NT2/D1 (cell line): ENCODE data around the gene TSNAXIP1.

Source experiments
- SUZ12 ChIP-seq: IDR thresholded peaks from 2 replicates; pipeline ENCODE4 v1.6.1; 2011; ENCODE audit not compliant: insufficient read length, insufficient read depth; ENCODE audit errors: extremely low read depth
- YY1 ChIP-seq: IDR thresholded peaks from 2 replicates; pipeline ENCODE4 v1.6.1; 2011; ENCODE audit not compliant: insufficient read length, insufficient read depth
- ZNF274 ChIP-seq: IDR thresholded peaks from 2 replicates; pipeline ENCODE4 v1.6.1; 2011; ENCODE audit warnings: mild to moderate bottlenecking, low read depth, low read length

DNA sequence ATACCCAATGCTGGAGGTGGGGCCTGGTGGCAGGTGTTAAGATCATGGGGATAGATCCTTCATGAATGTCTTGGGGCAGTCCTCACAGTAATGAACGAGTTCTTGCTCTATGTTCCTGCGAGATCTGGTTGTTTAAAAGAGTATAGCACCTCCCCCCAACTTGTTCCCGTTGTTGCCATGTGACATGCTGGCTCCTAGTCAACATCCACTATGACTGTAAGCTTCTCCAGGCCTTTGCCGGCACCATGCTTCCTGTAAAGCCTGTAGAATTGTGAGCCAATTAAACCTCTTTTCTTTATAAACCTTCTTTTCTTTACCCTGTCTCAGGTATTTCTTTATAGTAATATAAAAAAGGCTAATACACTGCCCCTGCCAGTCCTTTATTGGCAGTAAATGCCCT lies 33.6 kb upstream of the TSNAXIP1 start:
- TF ChIP-seq SUZ12 (no peak), YY1 (no peak), ZNF274 (no peak)
